Neural cell (in vitro differentiated cells): Measurements from ENCODE around the gene DAZL.

ENCODE experiments used
- POLR2AphosphoS5 ChIP-seq: IDR thresholded peaks from 2 replicates; pipeline ENCODE4 v1.6.1; 2012
- SMC3 ChIP-seq: fragments of 450-650 bp; conservative IDR thresholded peaks from 2 replicates; pipeline ENCODE4 v1.6.1; 2014; ENCODE audit warnings: antibody characterized with exemption, mild to moderate bottlenecking, moderate library complexity; ENCODE audit not compliant: poor library complexity
- TAF1 ChIP-seq: IDR thresholded peaks from 2 replicates; pipeline ENCODE4 v1.6.1; 2012; ENCODE audit warnings: low read depth

DNA sequence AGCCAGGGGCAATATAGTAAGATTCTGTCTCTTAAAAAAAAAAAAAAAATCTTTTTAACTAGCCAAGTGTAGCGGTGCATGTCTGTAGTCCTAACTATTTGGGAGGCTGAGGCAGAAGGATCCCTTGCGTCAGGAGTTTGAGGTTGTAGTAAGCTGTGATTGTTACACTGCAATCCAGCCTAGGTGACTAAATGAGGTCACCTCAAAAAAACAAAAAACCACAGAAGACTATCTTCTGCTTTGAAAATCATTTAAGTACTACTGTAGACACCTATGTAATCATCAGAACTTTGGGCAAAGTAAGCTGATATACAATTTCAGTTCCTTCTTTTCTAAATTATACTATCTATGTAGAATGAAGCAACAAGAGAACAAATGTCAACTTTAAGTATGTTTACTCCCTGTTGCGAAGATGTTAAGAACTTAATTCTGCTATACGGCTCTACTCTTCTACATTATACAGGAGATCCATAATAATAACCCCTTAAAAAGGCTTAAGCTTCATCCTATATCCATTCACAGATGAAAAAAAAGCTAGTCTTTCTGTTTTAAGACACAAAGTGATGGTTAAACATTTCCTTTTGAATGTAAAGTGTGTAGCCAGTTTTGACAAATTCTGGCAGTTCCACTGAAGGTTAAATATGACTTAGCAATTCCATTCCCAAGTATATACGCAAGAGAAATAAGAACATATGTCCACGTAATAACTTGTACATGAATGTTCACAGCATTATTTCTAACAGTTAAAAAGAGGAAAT lies 15.2 kb downstream of the DAZL start:
- no peak for TF ChIP-seq POLR2AphosphoS5
- TF ChIP-seq TAF1 = no peak
- TF ChIP-seq SMC3 = no peak
